ENCODE data around the gene PIP4P1.

PIP4P1 gene

GRCh38 chr14:20412411-20412810 lies 48.8 kb downstream of the PIP4P1 start:
- H3K4me3 ChIP-seq (ENCODE audit: low read depth, low read length) = peak overlapping the region; percentile 81

GRCh38 chr14:20409226-20409625 lies 52.0 kb downstream of the PIP4P1 start:
- H3K4me3 ChIP-seq (ENCODE audit: low read depth, low read length) = no peak overlapping the region
